Activated effector memory CD4-positive, alpha-beta T cell treated with Interleukin-2 at 50 U/mL for 16 hours (primary cell): ENCODE results near the gene WNT5B.

ENCODE experiments used
- DNase-seq: peaks from one replicate; pipeline ENCODE4 v3.0.0-alpha.2; 2020

The WNT5B gene

GRCh38 chr12:1630827-1631591, 2.0 kb downstream of the WNT5B start:
- DNase-seq: no peak

DNA sequence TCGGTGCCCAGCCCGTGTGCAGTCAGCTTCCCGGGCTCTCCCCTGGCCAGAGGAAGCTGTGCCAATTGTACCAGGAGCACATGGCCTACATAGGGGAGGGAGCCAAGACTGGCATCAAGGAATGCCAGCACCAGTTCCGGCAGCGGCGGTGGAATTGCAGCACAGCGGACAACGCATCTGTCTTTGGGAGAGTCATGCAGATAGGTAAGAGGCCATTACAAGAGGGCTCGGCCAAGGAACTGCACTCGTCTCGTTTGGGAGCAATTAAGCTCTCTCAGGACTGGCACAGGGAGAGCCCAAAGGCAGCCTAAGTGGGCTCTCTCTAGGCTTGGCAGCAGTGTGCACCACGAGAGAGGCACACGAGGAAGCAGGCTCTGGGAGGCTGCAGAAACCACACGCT, 3.7 kb downstream of the WNT5B start:
- no peak for DNase-seq

GRCh38 chr12:1633459-1633858, 4.4 kb downstream of the WNT5B start:
- no peak for DNase-seq

- DNase-seq: no peak
Measured at GRCh38 chr12:1634149-1634548, 5.1 kb downstream of the WNT5B start.

GRCh38 chr12:1634590-1635191, 5.7 kb downstream of the WNT5B start:
- DNase-seq: peak; percentile 15

GRCh38 chr12:1635301-1636095, 6.5 kb downstream of the WNT5B start:
- DNase-seq: no peak

DNA sequence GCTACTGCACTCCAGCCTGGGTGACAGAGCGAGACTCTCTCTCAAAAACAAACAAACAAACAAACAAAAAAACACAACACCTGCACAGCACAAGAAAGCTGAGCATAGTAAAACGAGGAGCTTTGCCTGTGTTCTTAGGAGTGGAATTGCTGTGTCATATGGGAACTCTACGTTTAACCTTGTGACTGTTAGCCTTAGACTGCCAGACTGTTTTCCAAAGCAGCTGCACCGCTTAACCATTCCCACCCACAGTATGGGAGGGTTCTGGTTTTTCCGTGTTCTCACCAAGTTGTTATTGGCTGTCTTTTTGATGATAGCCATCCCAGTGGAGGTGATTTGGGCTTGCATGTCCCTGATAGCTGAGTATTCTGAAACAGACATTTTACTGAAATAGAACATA, 9.2 kb downstream of the WNT5B start:
- DNase-seq: no peak

DNA sequence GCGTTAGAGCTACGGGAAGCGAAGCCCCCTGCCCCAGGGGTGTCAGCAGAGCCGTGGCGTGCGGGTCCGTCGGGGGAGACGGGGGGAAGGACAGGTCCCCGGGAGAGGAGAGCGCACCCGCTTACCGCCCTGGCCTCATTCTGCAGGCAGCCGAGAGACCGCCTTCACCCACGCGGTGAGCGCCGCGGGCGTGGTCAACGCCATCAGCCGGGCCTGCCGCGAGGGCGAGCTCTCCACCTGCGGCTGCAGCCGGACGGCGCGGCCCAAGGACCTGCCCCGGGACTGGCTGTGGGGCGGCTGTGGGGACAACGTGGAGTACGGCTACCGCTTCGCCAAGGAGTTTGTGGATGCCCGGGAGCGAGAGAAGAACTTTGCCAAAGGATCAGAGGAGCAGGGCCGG, 10.5 kb downstream of the WNT5B start:
- no peak for DNase-seq

DNA sequence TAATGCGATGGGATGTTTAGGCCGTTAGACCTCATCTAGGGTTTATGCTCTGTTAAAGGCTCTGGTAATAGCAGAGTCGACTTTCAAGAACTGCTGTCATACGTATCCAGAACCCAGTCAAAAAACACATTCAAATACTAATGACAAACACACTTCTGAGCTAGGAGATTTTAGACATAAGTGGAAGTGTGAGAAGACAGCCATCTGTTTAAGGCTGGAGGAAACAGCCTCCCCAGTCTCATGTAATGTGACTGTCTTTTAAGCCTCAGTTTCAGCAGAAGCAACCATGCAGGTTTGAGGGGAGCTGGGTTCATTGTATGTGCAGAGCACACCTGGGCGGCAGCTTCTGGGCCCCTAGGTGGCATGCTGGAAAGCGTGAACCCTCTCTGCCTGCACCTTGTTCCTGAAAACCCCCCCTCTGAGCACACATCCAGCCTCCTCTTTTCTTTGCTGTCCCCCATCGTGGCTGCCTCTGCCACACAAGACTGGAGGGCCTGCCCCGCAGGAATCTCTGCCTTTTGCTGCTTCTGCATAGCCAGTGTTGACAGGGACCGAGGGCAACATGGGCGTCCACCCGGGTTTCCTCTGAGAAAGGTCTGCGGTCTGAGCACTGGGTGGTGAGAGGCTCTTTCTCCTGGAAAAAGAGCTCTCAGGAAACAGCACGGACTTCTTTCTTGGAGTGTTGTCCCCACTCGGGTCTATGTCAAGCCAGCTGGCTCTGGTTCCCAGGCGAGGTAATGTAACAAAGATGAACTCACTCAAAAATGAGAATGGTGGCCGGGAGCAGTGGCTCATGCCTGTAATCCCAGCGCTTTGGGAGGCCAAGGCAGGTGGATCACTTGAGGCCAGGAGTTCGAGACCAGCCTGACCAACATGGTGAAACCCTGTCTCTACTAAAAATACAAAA, 11.6 kb downstream of the WNT5B start:
- DNase-seq: no peak

DNA sequence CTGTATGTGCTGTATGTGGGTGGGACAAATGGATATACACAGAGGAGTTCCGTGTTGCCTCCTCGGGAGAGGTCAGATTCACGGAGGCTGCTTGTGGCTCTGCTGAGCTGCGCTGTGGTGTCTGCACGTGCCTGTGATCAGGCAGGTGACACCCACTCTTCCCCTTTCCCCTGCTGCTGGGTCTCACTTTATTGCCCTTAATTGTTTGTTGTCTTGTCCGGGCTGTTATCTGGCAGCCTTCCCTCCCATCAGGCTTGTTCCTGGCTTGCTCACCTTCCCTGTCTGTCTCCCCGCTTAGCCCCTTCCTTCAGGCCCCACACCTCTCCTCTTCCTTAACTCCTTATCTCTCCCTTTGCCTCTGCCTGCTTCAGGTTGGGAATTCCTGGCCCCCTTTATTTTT, 13.5 kb downstream of the WNT5B start:
- DNase-seq: no peak

DNA sequence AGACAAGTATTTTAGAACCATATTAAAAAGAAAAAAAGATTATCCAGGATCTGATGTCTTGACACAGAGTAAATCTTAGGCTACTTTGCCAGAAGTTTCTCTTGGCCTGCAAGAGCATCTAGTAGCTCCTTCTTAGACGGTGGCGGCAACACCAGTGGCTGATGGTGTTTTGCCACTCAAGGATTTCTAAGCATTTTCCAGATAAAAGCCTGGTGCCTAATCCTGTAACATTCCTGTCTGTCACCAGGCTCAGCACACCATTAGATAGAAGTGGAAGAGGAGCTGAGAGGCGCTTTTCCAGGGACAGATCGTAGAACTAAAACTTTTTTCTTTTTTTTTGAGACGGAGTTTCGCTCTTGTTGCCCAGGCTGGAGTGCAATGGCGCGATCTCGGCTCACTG, 14.0 kb downstream of the WNT5B start:
- DNase-seq: no peak

DNA sequence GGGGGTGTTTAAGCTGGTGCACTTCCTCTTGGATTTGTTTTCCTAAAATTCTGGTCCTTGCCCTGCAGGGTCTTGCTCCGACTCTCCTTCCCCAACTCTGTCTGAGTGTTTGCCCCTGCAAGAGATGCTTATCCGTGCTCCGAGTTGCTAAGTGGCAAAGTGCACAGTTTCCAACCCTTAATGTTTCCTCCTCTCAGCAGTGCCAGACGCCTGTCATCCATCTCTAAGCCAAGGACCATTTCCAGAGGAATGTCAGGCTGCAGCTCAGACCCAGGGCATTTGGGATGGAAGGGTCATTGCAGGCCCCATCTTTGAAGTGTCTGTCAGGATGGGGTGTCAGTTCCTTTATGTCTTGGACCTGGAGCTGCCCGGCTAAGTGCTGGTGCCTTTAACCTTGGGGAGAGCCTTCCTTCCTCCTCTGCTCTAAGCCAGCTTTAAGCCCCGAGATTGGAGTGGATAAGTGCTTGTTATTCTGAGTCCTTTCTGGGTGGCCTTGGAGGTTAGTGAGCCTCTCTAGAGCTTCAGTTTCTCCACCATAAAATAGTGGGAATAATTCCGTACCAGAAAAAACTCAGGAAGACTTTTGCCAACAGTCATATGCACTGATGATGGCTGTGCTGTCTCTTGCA, 15.0 kb downstream of the WNT5B start:
- DNase-seq: no peak

DNA sequence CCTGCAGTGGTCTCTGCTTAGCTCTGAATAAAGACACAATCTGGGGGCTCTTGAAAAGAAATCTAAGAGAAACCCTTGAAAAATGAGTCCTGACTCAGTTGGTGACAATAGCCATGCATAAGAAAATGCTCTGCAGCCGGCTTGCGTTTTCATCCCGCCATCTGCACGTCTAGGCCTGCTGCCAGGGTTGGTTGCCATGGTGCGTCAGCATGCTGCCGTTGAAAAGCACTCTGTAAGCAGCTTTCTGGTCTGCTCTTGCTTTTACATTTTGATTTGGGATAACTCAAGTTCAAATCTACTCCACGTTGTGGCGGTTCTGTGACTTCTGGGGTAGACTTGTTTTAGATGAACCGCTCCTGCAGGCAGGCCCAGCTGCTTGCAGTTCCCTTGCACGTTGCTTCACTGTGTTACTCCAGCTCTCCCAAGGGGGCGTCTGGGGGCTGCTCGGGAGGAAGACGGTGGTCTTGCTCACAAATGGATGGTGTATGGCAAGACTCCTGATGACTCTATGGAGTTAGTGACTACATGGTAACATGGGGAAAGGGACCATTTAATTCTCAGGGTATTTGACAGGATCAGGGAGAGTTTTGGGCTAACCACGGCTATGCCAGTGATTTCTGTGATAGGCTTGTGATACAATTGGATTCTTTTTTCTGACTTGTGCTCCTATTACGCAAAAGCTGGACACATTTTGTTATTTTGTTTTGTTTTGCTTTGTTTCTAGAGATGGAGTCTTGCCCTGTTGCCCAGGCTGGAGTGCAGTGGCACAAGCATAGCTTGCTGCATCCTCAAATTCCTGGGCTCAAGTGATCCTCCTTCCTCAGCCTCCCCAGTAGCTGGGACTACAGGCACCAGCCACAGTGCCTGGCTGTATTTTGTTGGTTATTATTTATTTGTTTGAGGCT, 15.8 kb downstream of the WNT5B start:
- no peak for DNase-seq

DNA sequence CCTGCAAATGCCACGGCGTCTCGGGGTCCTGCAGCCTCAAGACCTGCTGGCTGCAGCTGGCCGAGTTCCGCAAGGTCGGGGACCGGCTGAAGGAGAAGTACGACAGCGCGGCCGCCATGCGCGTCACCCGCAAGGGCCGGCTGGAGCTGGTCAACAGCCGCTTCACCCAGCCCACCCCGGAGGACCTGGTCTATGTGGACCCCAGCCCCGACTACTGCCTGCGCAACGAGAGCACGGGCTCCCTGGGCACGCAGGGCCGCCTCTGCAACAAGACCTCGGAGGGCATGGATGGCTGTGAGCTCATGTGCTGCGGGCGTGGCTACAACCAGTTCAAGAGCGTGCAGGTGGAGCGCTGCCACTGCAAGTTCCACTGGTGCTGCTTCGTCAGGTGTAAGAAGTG, 16.8 kb downstream of the WNT5B start:
- no peak for DNase-seq

DNA sequence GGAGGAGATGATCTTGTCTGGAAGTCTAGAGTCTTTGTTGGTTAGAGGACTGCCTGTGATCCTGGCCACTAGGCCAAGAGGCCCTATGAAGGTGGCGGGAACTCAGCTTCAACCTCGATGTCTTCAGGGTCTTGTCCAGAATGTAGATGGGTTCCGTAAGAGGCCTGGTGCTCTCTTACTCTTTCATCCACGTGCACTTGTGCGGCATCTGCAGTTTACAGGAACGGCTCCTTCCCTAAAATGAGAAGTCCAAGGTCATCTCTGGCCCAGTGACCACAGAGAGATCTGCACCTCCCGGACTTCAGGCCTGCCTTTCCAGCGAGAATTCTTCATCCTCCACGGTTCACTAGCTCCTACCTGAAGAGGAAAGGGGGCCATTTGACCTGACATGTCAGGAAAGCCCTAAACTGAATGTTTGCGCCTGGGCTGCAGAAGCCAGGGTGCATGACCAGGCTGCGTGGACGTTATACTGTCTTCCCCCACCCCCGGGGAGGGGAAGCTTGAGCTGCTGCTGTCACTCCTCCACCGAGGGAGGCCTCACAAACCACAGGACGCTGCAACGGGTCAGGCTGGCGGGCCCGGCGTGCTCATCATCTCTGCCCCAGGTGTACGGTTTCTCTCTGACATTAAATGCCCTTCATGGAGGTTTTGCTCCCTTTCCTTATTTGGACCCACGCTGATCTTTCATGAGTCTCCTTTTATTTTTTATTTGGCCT, 17.7 kb downstream of the WNT5B start:
- DNase-seq: no peak

GRCh38 chr12:1647285-1647669, 18.2 kb downstream of the WNT5B start:
- DNase-seq: no peak

GRCh38 chr12:1650260-1650977, 21.4 kb downstream of the WNT5B start:
- DNase-seq: no peak

- no peak for DNase-seq
Measured at GRCh38 chr12:1650978-1651361, 21.9 kb downstream of the WNT5B start.

- no peak for DNase-seq
Measured at GRCh38 chr12:1651946-1652345, 22.9 kb downstream of the WNT5B start.

DNA sequence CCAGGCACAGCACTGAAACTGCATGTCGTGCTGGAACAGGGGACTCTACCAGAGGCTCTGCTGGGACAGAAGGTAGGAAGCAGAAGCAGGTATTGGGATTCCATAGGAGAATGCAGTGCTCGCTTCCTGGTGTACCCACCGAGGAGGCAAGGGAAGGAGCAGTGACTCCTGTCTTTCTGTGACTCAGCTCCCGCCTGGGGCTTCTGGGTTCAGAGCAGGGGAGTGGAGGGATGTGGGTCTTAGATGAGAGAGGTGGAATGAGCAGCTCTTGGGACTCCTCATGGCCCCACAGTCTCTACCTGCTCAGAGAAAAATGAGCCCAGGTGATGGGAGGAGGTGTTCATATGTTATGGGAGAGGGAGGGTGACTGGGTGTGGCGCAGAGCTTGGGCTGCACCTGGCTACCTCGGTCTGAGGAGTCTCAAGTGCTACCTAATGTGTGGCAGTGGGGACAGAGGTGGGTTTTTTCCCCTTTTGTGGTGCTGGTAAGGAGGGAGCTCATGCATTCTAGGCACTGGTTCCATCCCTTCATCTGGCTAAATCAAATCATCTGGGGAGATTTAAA, 26.3 kb downstream of the WNT5B start:
- DNase-seq: no peak
